Parathyroid adenoma (tissue), 2 donors: ENCODE measurements around the gene BCORL1.

Experiments
- H2AFZ ChIP-seq: fragments of 300-600 bp; sonication (generic); one replicate; pipeline ENCODE4 v1.7.0; 2017; ENCODE audit warnings: antibody characterized with exemption, mild to moderate bottlenecking
- H3K27ac ChIP-seq: fragments of 300-600 bp; sonication (generic); one replicate; pipeline ENCODE4 v1.7.0; 2017
- H3K27me3 ChIP-seq: fragments of 300-600 bp; sonication (generic); one replicate; pipeline ENCODE4 v1.7.0; 2017; ENCODE audit warnings: low read length; ENCODE audit not compliant: control insufficient read depth, insufficient read depth
- H3K36me3 ChIP-seq: fragments of 300-600 bp; sonication (generic); one replicate; pipeline ENCODE4 v1.7.0; 2017; ENCODE audit warnings: low read length; ENCODE audit not compliant: control insufficient read depth, insufficient read depth
- H3K4me1 ChIP-seq: fragments of 300-600 bp; sonication (generic); one replicate; pipeline ENCODE4 v1.7.0; 2017; ENCODE audit warnings: control low read depth
- H3K4me2 ChIP-seq: fragments of 300-600 bp; sonication (generic); one replicate; pipeline ENCODE4 v1.7.0; 2017; ENCODE audit warnings: low read length
- H3K4me3 ChIP-seq: fragments of 300-600 bp; sonication (generic); one replicate; pipeline ENCODE4 v1.7.0; 2017; ENCODE audit warnings: low read depth, low read length
- H3K79me2 ChIP-seq: fragments of 300-600 bp; sonication (generic); one replicate; pipeline ENCODE4 v1.7.0; 2017; ENCODE audit warnings: control low read depth
- H3K9ac ChIP-seq: fragments of 300-600 bp; sonication (generic); one replicate; pipeline ENCODE4 v1.7.0; 2017; ENCODE audit warnings: mild to moderate bottlenecking
- H3K9me3 ChIP-seq: fragments of 300-600 bp; sonication (generic); one replicate; pipeline ENCODE4 v1.7.0; 2017; ENCODE audit warnings: low read length; ENCODE audit not compliant: control insufficient read depth
- TF ChIP-seq, protein P1 (sequence below): fragments of 300-600 bp; sonication (generic); IDR thresholded peaks from one replicate; pipeline ENCODE4 v1.7.0; 2017; ENCODE audit warnings: antibody characterized with exemption, mild to moderate bottlenecking
- donor health status: primary hyperparathyroidism.

Gene BCORL1

GRCh38 chrX:130090364-130090763 lies 107.9 kb downstream of the BCORL1 start:
- TF ChIP-seq, protein P1, sequence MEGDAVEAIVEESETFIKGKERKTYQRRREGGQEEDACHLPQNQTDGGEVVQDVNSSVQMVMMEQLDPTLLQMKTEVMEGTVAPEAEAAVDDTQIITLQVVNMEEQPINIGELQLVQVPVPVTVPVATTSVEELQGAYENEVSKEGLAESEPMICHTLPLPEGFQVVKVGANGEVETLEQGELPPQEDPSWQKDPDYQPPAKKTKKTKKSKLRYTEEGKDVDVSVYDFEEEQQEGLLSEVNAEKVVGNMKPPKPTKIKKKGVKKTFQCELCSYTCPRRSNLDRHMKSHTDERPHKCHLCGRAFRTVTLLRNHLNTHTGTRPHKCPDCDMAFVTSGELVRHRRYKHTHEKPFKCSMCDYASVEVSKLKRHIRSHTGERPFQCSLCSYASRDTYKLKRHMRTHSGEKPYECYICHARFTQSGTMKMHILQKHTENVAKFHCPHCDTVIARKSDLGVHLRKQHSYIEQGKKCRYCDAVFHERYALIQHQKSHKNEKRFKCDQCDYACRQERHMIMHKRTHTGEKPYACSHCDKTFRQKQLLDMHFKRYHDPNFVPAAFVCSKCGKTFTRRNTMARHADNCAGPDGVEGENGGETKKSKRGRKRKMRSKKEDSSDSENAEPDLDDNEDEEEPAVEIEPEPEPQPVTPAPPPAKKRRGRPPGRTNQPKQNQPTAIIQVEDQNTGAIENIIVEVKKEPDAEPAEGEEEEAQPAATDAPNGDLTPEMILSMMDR = no peak
- no peak overlapping the region for H3K4me2 ChIP-seq
- H3K9ac ChIP-seq = no peak overlapping the region
- no peak overlapping the region for H3K4me3 ChIP-seq
- no peaks in the 10 kb centered on the region for H3K9me3 ChIP-seq
- H3K27ac ChIP-seq = no peak overlapping the region
- no peaks in the 10 kb centered on the region for H3K4me1 ChIP-seq
- H3K79me2 ChIP-seq = no peaks in the 10 kb centered on the region
- H3K27me3 ChIP-seq = no peaks in the 10 kb centered on the region
- H2AFZ ChIP-seq = no peak overlapping the region
- H3K36me3 ChIP-seq = no peaks in the 10 kb centered on the region

DNA sequence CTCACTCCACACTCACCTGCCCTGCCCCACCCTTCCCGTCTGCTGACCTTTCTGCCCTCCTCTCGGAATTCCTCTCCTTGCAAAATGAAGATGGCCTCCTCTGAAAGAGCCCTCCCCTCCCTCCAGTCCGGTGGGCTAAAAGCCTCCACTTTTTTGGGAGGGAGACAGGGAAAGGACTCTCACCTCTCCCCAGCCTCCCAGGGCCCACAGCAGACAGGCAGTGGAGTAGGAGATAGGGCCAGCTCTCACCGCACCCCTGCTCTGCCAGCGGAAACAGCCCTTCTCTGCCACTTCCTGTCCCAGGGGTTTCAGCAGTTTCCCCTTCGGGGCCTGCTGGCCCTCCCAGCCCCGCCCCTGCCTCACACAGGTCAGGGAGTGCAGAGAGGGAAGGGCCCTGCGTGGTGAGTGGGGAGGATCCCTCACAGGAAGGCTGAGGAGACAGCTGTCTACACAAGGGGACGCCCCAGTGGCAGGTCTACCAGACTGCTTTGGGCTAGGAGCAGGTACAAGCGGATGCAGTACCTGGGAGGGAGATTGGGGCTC lies 109.6 kb downstream of the BCORL1 start:
- Histone ChIP-seq H3K4me3 (no peak overlapping the region), H3K4me1 (no peaks in the 10 kb centered on the region), H3K9me3 (no peaks in the 10 kb centered on the region), H3K9ac (no peak overlapping the region), H3K36me3 (no peaks in the 10 kb centered on the region), H3K4me2 (no peak overlapping the region), H3K27ac (no peak overlapping the region), H2AFZ (no peak overlapping the region), H3K79me2 (no peaks in the 10 kb centered on the region), H3K27me3 (no peaks in the 10 kb centered on the region)
- TF ChIP-seq, protein P1 = no peak

- no peaks in the 10 kb centered on the region for H3K27me3 ChIP-seq
- no peak overlapping the region for H2AFZ ChIP-seq
- TF ChIP-seq, protein P1 = no peak
- peaks cover 4% of the 10 kb centered on the region for H3K4me1 ChIP-seq
- H3K79me2 ChIP-seq = no peaks in the 10 kb centered on the region
- no peak overlapping the region for H3K4me2 ChIP-seq
- no peak overlapping the region for H3K4me3 ChIP-seq
- no peaks in the 10 kb centered on the region for H3K9me3 ChIP-seq
- no peaks in the 10 kb centered on the region for H3K36me3 ChIP-seq
- H3K27ac ChIP-seq = no peak overlapping the region
- no peak overlapping the region for H3K9ac ChIP-seq
Measured at GRCh38 chrX:130093271-130093670, 110.8 kb downstream of the BCORL1 start.

DNA sequence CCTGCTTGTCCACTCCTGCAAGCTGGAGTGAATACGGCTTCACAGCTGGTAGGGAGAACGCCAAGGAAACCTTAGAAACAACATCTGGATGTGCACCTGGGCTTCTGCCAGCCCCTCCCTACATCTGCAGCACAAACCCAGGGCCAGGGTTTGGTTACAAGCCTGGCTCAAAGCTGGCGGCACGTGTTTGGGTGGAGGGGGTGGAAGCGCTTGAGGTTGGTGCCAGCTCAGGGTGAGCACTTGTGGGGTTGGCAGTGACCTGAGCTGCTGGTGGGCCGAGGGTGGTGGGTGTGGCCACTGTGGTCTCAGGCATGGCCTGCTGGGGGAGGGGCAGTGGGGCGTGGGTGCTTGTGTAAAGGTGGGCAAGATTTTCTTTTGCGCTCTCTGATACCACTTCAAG lies 112.3 kb downstream of the BCORL1 start:
- TF ChIP-seq, protein P1 = no peak
- Histone ChIP-seq H3K4me1 (peaks cover 4% of the 10 kb centered on the region), H3K4me3 (no peak overlapping the region), H3K9me3 (no peaks in the 10 kb centered on the region), H3K79me2 (no peaks in the 10 kb centered on the region), H3K27ac (no peak overlapping the region), H2AFZ (no peak overlapping the region), H3K9ac (no peak overlapping the region), H3K27me3 (no peaks in the 10 kb centered on the region), H3K36me3 (no peaks in the 10 kb centered on the region), H3K4me2 (no peak overlapping the region)

DNA sequence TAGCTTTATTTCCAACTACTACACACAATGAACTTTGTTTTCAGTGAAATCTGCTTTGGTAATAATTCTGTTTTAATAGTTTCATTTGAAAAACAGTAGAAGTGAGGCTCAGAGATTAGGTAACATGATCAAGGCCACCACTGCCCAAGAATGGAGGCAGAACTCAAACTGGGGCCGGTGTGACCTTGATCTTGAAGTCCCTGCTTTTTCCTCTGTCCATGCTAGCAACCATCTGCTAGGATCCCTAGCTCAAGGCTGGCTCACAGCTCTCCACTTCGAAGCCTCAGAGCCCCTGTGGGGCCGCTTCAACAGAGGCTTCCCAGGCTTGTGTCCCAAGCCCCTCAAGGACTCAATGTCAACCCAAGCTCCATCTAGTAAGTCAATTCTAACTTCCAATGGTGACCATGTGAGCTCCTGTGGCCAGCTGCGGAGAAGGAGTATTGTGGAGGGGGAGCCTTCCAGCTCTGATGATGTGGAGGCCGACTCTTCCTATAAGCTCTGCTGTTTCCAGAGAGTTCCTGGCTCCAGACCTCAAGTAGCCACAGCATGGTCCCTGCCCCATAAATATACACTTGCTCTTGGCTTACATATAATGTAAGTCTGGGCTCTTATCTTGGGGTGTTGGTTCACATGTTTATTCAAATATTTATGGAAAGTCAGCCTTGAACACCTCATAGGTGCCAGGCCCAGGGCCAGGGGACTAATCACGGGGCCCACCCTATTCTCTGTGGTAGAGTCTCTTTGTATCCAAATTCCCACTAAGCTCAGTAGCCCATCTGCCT lies 113.0 kb downstream of the BCORL1 start:
- Histone ChIP-seq H3K4me2 (no peak overlapping the region), H3K4me1 (peaks cover 4% of the 10 kb centered on the region), H3K27ac (no peak overlapping the region), H3K27me3 (no peaks in the 10 kb centered on the region), H3K79me2 (no peaks in the 10 kb centered on the region), H3K9ac (no peak overlapping the region), H3K4me3 (no peak overlapping the region), H3K36me3 (no peaks in the 10 kb centered on the region), H3K9me3 (no peaks in the 10 kb centered on the region), H2AFZ (no peak overlapping the region)
- TF ChIP-seq, protein P1 = no peak
